Cardiac muscle cell (in vitro differentiated cells and primary cell): ENCODE data around the gene SLTM. TPM values are rescaled to one million over a fixed set of nuclear protein-coding genes. Genes with fewer than 3 reads are reported as not detected.
"Not testable (repeated sequence)": the region's sequence is repeated elsewhere in the genome, so short reads cannot be mapped to it uniquely, and the experiment has no call there.

Source experiments
- DNase-seq, 2 donors: peaks; one replicate each; pipeline versions ENCODE4 v3.0.0 to v3.0.0-alpha.2; 2010 to 2017; ENCODE audit warnings: low read depth in 1 of 2, low spot score in 1 of 2
- H3K27ac ChIP-seq: fragments of 200-600 bp; sonication (generic); 2 replicates; pipeline ENCODE4 v1.5.1; 2016
- H3K27me3 ChIP-seq: fragments of 200-600 bp; sonication (generic); 2 replicates; pipeline ENCODE4 v1.6.0; 2016; ENCODE audit warnings: control low read depth
- H3K36me3 ChIP-seq: fragments of 200-600 bp; sonication (generic); 2 replicates; pipeline ENCODE4 v1.5.1; 2016; ENCODE audit warnings: control low read depth
- H3K4me1 ChIP-seq: fragments of 200-600 bp; sonication (generic); 2 replicates; pipeline ENCODE4 v1.8.1; 2017; ENCODE audit warnings: low read depth, mild to moderate bottlenecking, mixed run types
- H3K4me3 ChIP-seq: fragments of 200-600 bp; sonication (generic); 2 replicates; pipeline ENCODE4 v1.5.1; 2016; ENCODE audit warnings: mild to moderate bottlenecking
- H3K9me3 ChIP-seq: fragments of 200-600 bp; sonication (generic); 2 replicates; pipeline ENCODE4 v1.5.1; 2017; ENCODE audit warnings: low read depth, mild to moderate bottlenecking, control low read depth
- CTCF ChIP-seq: IDR thresholded peaks from 2 replicates; pipeline ENCODE4 v1.5.1; 2012; ENCODE audit warnings: low read depth, mild to moderate bottlenecking, low read length
- polyA plus RNA-seq: library from polyadenylated mRNA; unstranded; fragments of >200 nt; fragmentation: Nextera tagmentation; extraction: Ambion mirVana; gene quantifications from 2 replicates; pipeline ENCODE4 v1.2.1, GENCODE V29; 2016
- total RNA-seq: library from RNA; depleted of rRNA; stranded (reverse); fragments of >200 nt; gene quantifications from 2 replicates; pipeline ENCODE4 v1.2.3, GENCODE V29; 2016

Gene SLTM
- total and polyA plus RNA-seq, 2 experiments from 2014 or later, result 78.9 to 92.4 TPM

- Histone ChIP-seq H3K27ac (no peak overlapping the region), H3K9me3 (no peaks in the 10 kb centered on the region), H3K4me1 (peaks cover 9% of the 10 kb centered on the region), H3K27me3 (no peaks in the 10 kb centered on the region), H3K4me3 (no peak overlapping the region), H3K36me3 (no peaks in the 10 kb centered on the region)
- peak; percentile 71 to 73 for DNase-seq
- peak; percentile 90 for TF ChIP-seq CTCF
Measured at GRCh38 chr15:58957101-58957973, 23.9 kb upstream of the SLTM start.

GRCh38 chr15:58952751-58953150 is 19.3 kb upstream of the SLTM start:
- no peak for TF ChIP-seq CTCF
- Histone ChIP-seq H3K4me1 (peaks cover 9% of the 10 kb centered on the region), H3K36me3 (no peaks in the 10 kb centered on the region), H3K4me3 (no peak overlapping the region), H3K27me3 (no peaks in the 10 kb centered on the region), H3K27ac (no peak overlapping the region), H3K9me3 (no peaks in the 10 kb centered on the region)
- peak; percentile 22 to 47 for DNase-seq

- DNase-seq, result peak in 1 of 2 donors; percentile 88
- Histone ChIP-seq H3K9me3 (no peaks in the 10 kb centered on the region), H3K27ac (no peak overlapping the region), H3K27me3 (no peaks in the 10 kb centered on the region), H3K4me3 (no peak overlapping the region), H3K36me3 (no peaks in the 10 kb centered on the region), H3K4me1 (peaks cover 9% of the 10 kb centered on the region)
- TF ChIP-seq CTCF, result no peak
Measured at GRCh38 chr15:58951388-58952007, 18.0 kb upstream of the SLTM start.

- no peak for DNase-seq
- H3K36me3 ChIP-seq, result no peaks in the 10 kb centered on the region
- no peaks in the 10 kb centered on the region for H3K4me1 ChIP-seq
- TF ChIP-seq CTCF, result no peak
- H3K4me3 ChIP-seq, result no peak overlapping the region
- no peaks in the 10 kb centered on the region for H3K9me3 ChIP-seq
- H3K27ac ChIP-seq, result no peak overlapping the region
- H3K27me3 ChIP-seq, result no peaks in the 10 kb centered on the region
Measured at GRCh38 chr15:58947179-58947578, 13.7 kb upstream of the SLTM start.

GRCh38 chr15:58934974-58935373 is 1.5 kb upstream of the SLTM start:
- H3K27me3 ChIP-seq, H3K36me3 ChIP-seq, H3K27ac ChIP-seq, DNase-seq, H3K9me3 ChIP-seq, H3K4me3 ChIP-seq: not testable (repeated sequence)
- H3K4me1 ChIP-seq, result peaks cover 12% of the 10 kb centered on the region

- H3K4me3 ChIP-seq, result peak overlapping the region; percentile 94
- TF ChIP-seq CTCF, result no peak
- peaks cover 4% of the 10 kb centered on the region for H3K36me3 ChIP-seq
- H3K4me1 ChIP-seq, result peaks cover 12% of the 10 kb centered on the region
- peak overlapping the region; percentile 100 for H3K27ac ChIP-seq
- no peaks in the 10 kb centered on the region for H3K27me3 ChIP-seq
- no peaks in the 10 kb centered on the region for H3K9me3 ChIP-seq
- no peak for DNase-seq
Measured at GRCh38 chr15:58934521-58934920, 1.0 kb upstream of the SLTM start.
